Thyroid gland (tissue), 4 donors: ENCODE data around the gene MAGOH.

ENCODE experiments used
- CTCF ChIP-seq, 6 experiments: fragments of 200-600 bp in 3 of 6; fragments of 450-650 bp in 3 of 6; sonication (generic) in 3 of 6; IDR thresholded peaks; one replicate each; pipeline ENCODE4 v1.5.1; 2016 to 2019; ENCODE audit warnings: antibody characterized with exemption in 6 of 6, mild to moderate bottlenecking in 2 of 6, inconsistent platforms in 1 of 6, moderate library complexity in 1 of 6
- POLR2A ChIP-seq, 2 donors: fragments of 450-650 bp; IDR thresholded peaks; one replicate each; pipeline ENCODE4 v1.6.1; 2017; ENCODE audit warnings: antibody characterized with exemption in 2 of 2, mild to moderate bottlenecking in 2 of 2, moderate library complexity in 1 of 2

GRCh38 chr1:53279296-53280200 lies 41.2 kb upstream of the MAGOH start:
- TF ChIP-seq CTCF (IDR thresholded peaks at IDR 0.05) (no peak), POLR2A (IDR thresholded peaks at IDR 0.05) (no peak)
